Thoracic aorta (tissue), 2 donors: ENCODE measurements around the gene MVK. TPM values are rescaled to one million over a fixed set of nuclear protein-coding genes. Genes with fewer than 3 reads are reported as not detected.

ENCODE experiments used
- ATAC-seq: fragments of 150-250 bp; one replicate; pipeline ENCODE4 v1.8.0; 2017; ENCODE audit warnings: low read depth; ENCODE audit not compliant: insufficient number of reproducible peaks, low FRiP score
- DNase-seq: peaks from one replicate; pipeline ENCODE4 v3.0.0-alpha.2; 2020; ENCODE audit warnings: low spot score
- H3K27ac ChIP-seq, 2 donors: fragments of 200-600 bp; sonication (generic); 1 replicate in 1 of 2; 2 replicates in 1 of 2; pipeline ENCODE4 v1.5.1; 2016; ENCODE audit warnings: mild to moderate bottlenecking in 2 of 2, moderate library complexity in 2 of 2
- H3K27me3 ChIP-seq: fragments of 200-600 bp; sonication (generic); replicated peaks from 2 replicates; pipeline ENCODE4 v1.6.0; 2016; ENCODE audit warnings: mild to moderate bottlenecking; ENCODE audit not compliant: insufficient read depth
- H3K36me3 ChIP-seq: fragments of 200-600 bp; sonication (generic); one replicate; pipeline ENCODE4 v1.5.1; 2016
- H3K4me1 ChIP-seq, 2 donors: fragments of 200-600 bp; sonication (generic); 1 replicate in 1 of 2; 2 replicates in 1 of 2; pipeline versions ENCODE4 v1.5.1 to v1.6.0; 2016; ENCODE audit warnings: low read depth in 2 of 2, mild to moderate bottlenecking in 1 of 2; ENCODE audit not compliant: control insufficient read depth in 1 of 2
- H3K4me3 ChIP-seq: fragments of 200-600 bp; sonication (generic); 2 replicates; pipeline ENCODE4 v1.5.1; 2016; ENCODE audit warnings: mild to moderate bottlenecking
- H3K9me3 ChIP-seq: fragments of 200-600 bp; sonication (generic); 2 replicates; pipeline ENCODE4 v1.5.1; 2016
- CTCF ChIP-seq: fragments of 200-600 bp; sonication (generic); IDR thresholded peaks from one replicate; pipeline ENCODE4 v1.5.1; 2019; ENCODE audit warnings: antibody characterized with exemption
- total RNA-seq, 2 donors: library from RNA; depleted of rRNA; stranded (reverse); fragments of >200 nt; gene quantifications; one replicate each; pipeline versions ENCODE4 v1.1.0 to v1.2.3, GENCODE V29; 2016

The MVK gene
- total RNA-seq, 2 donors from 2014 or later, result 4.7 to 19.0 TPM

GRCh38 chr12:109559601-109560000 lies 14.0 kb upstream of the MVK start:
- Histone ChIP-seq H3K36me3 (peaks cover 12% of the 10 kb centered on the region), H3K27me3 (no peaks in the 10 kb centered on the region), H3K9me3 (no peaks in the 10 kb centered on the region), H3K27ac (no peak overlapping the region), H3K4me3 (no peak overlapping the region), H3K4me1 (no peaks in the 10 kb centered on the region)
- ATAC-seq (no peak), DNase-seq (no peak)
- TF ChIP-seq CTCF, result no peak

- no peak overlapping the region for H3K4me3 ChIP-seq
- no peaks in the 10 kb centered on the region for H3K27me3 ChIP-seq
- ATAC-seq (no peak), DNase-seq (no peak)
- no peak for TF ChIP-seq CTCF
- H3K9me3 ChIP-seq, result no peaks in the 10 kb centered on the region
- no peaks in the 10 kb centered on the region for H3K4me1 ChIP-seq
- H3K36me3 ChIP-seq, result peaks cover 12% of the 10 kb centered on the region
- H3K27ac ChIP-seq, result no peak overlapping the region
Observed at GRCh38 chr12:109560867-109561710, 12.5 kb upstream of the MVK start.

- H3K4me1 ChIP-seq, result no peaks in the 10 kb centered on the region
- TF ChIP-seq CTCF, result no peak
- H3K27ac ChIP-seq, result no peak overlapping the region
- DNase-seq (no peak), ATAC-seq (no peak)
- H3K27me3 ChIP-seq, result no peaks in the 10 kb centered on the region
- peaks cover 12% of the 10 kb centered on the region for H3K36me3 ChIP-seq
- H3K9me3 ChIP-seq, result no peaks in the 10 kb centered on the region
- no peak overlapping the region for H3K4me3 ChIP-seq
Observed at GRCh38 chr12:109561711-109562030, 11.9 kb upstream of the MVK start.

- H3K4me3 ChIP-seq, result no peak overlapping the region
- H3K27me3 ChIP-seq, result no peaks in the 10 kb centered on the region
- H3K27ac ChIP-seq, result no peak overlapping the region
- H3K9me3 ChIP-seq, result no peaks in the 10 kb centered on the region
- H3K4me1 ChIP-seq, result no peaks in the 10 kb centered on the region
- ATAC-seq (no peak), DNase-seq (no peak)
- H3K36me3 ChIP-seq, result peaks cover 14% of the 10 kb centered on the region
- TF ChIP-seq CTCF, result no peak
Observed at GRCh38 chr12:109562871-109563270, 10.7 kb upstream of the MVK start.

- peaks cover 19% of the 10 kb centered on the region for H3K36me3 ChIP-seq
- no peak overlapping the region for H3K27ac ChIP-seq
- H3K27me3 ChIP-seq, result no peaks in the 10 kb centered on the region
- ATAC-seq (no peak), DNase-seq (no peak)
- H3K9me3 ChIP-seq, result no peaks in the 10 kb centered on the region
- no peaks in the 10 kb centered on the region for H3K4me1 ChIP-seq
- H3K4me3 ChIP-seq, result no peak overlapping the region
- TF ChIP-seq CTCF, result no peak
Observed at GRCh38 chr12:109563291-109564284, 10.0 kb upstream of the MVK start.
